SH-SY5Y (cell line): Measurements from ENCODE around the gene CYP2F1.

Source experiments
- GATA2 ChIP-seq: IDR thresholded peaks from 2 replicates; pipeline ENCODE4 v1.6.1; 2011; ENCODE audit warnings: mild to moderate bottlenecking, low read depth, low read length
- GATA3 ChIP-seq: IDR thresholded peaks from 2 replicates; pipeline ENCODE4 v1.6.1; 2011; ENCODE audit warnings: low read depth, mild to moderate bottlenecking, low read length, moderate library complexity

- TF ChIP-seq GATA2 (no peak), GATA3 (no peak)
These were observed at the start of gene CYP2F1 for GRCh38 chr19:41114132-41114531.
